HepG2 (cell line): Measurements from ENCODE around the gene RSPH9. TPM values are rescaled to one million over a fixed set of nuclear protein-coding genes. Genes with fewer than 3 reads are reported as not detected.

Source experiments
- ARID2 ChIP-seq: sonication (generic); formaldehyde crosslinking; IDR thresholded peaks from 2 replicates; pipeline ENCODE4 v1.8.1; 2022; ENCODE audit warnings: mild to moderate bottlenecking, missing genetic modification reagents, borderline replicate concordance
- ATAD3A ChIP-seq: sonication (generic); formaldehyde crosslinking; IDR thresholded peaks from 2 replicates; pipeline ENCODE4 v1.4.0; 2020; ENCODE audit warnings: missing genetic modification reagents
- CENPT ChIP-seq: sonication (generic); formaldehyde crosslinking; IDR thresholded peaks from 2 replicates; pipeline ENCODE4 v1.8.0; 2022; ENCODE audit warnings: low read depth, mild to moderate bottlenecking, moderate library complexity, missing genetic modification reagents
- E2F5 ChIP-seq: sonication (generic); formaldehyde crosslinking; conservative IDR thresholded peaks from 2 replicates; pipeline ENCODE4 v1.4.0; 2020; ENCODE audit warnings: missing genetic modification reagents
- ERF ChIP-seq: IDR thresholded peaks from 2 replicates; pipeline ENCODE4 v1.6.1; 2018; ENCODE audit warnings: missing biosample characterization, missing genetic modification reagents
- GLMP ChIP-seq: sonication (generic); formaldehyde crosslinking; IDR thresholded peaks from 2 replicates; pipeline ENCODE4 v1.9.0; 2021; ENCODE audit warnings: missing genetic modification reagents, mild to moderate bottlenecking, borderline replicate concordance
- HMGA1 ChIP-seq: sonication (generic); formaldehyde crosslinking; conservative IDR thresholded peaks from 2 replicates; pipeline ENCODE4 v1.4.0; 2020; ENCODE audit warnings: missing genetic modification reagents
- HMGXB4 ChIP-seq, 2 experiments: sonication (generic) in 1 of 2; formaldehyde crosslinking in 1 of 2; IDR thresholded peaks; 2 replicates each; pipeline versions ENCODE4 v1.4.0 to v1.6.1; 2018 to 2020; ENCODE audit warnings: missing genetic modification reagents in 2 of 2, borderline replicate concordance in 1 of 2, low read depth in 1 of 2, mild to moderate bottlenecking in 1 of 2, missing biosample characterization in 1 of 2
- IKZF1 ChIP-seq: fragments of 450-650 bp; IDR thresholded peaks from 2 replicates; pipeline ENCODE4 v1.7.1; 2016
- MTF2 ChIP-seq: sonication (generic); formaldehyde crosslinking; IDR thresholded peaks from 2 replicates; pipeline ENCODE4 v1.5.0; 2020; ENCODE audit warnings: missing genetic modification reagents, borderline replicate concordance
- MXD3 ChIP-seq: IDR thresholded peaks from 2 replicates; pipeline ENCODE4 v1.6.1; 2016; ENCODE audit warnings: mild to moderate bottlenecking, missing biosample characterization, missing genetic modification reagents
- PBX2 ChIP-seq: IDR thresholded peaks from 2 replicates; pipeline ENCODE4 v1.6.1; 2016; ENCODE audit warnings: control low read depth
- PBX3 ChIP-seq: sonication (generic); formaldehyde crosslinking; IDR thresholded peaks from 2 replicates; pipeline ENCODE4 v1.8.1; 2023; ENCODE audit warnings: missing genetic modification reagents, inconsistent platforms, borderline replicate concordance
- THYN1 ChIP-seq: sonication (generic); formaldehyde crosslinking; IDR thresholded peaks from 2 replicates; pipeline ENCODE4 v1.8.1; 2023; ENCODE audit warnings: low read depth, mild to moderate bottlenecking, moderate library complexity, missing genetic modification reagents, borderline replicate concordance
- ZNF230 ChIP-seq: sonication (generic); formaldehyde crosslinking; IDR thresholded peaks from 2 replicates; pipeline ENCODE4 v1.4.0; 2020; ENCODE audit warnings: mild to moderate bottlenecking, missing genetic modification reagents
- ZNF253 ChIP-seq: sonication (generic); formaldehyde crosslinking; IDR thresholded peaks from 2 replicates; pipeline ENCODE4 v1.8.0; 2022; ENCODE audit warnings: mild to moderate bottlenecking, missing genetic modification reagents, borderline replicate concordance
- ZNF501 ChIP-seq: sonication (generic); formaldehyde crosslinking; IDR thresholded peaks from 2 replicates; pipeline ENCODE4 v1.5.1; 2020; ENCODE audit warnings: mild to moderate bottlenecking, moderate library complexity, missing genetic modification reagents
- ZNF567 ChIP-seq: sonication (generic); formaldehyde crosslinking; IDR thresholded peaks from 2 replicates; pipeline ENCODE4 v1.8.1; 2023; ENCODE audit warnings: mild to moderate bottlenecking, missing genetic modification reagents, borderline replicate concordance
- ZNF605 ChIP-seq: sonication (generic); formaldehyde crosslinking; IDR thresholded peaks from 2 replicates; pipeline ENCODE4 v1.8.0; 2022; ENCODE audit warnings: mild to moderate bottlenecking, missing genetic modification reagents
- ZNF816 ChIP-seq: sonication (generic); formaldehyde crosslinking; IDR thresholded peaks from 2 replicates; pipeline ENCODE4 v1.8.0; 2022; ENCODE audit warnings: missing genetic modification reagents, mild to moderate bottlenecking, borderline replicate concordance
- polyA plus RNA-seq, 8 experiments: library from polyadenylated mRNA; depleted of rRNA in 3 of 8; stranded (reverse) in 7 of 8; unstranded in 1 of 8; fragments of >200 nt; fragmentation: Illumina TruSeq in 4 of 8; extraction: Trizol in 4 of 8; gene quantifications; 2 replicates each; pipeline versions ENCODE4 v1.2.1 to v1.2.3, GENCODE V29; 2011 to 2016; ENCODE audit warnings: low read depth in 4 of 8, missing spikeins in 1 of 8, mixed read lengths in 1 of 8; ENCODE audit not compliant: insufficient read depth in 1 of 8
- total RNA-seq, 5 experiments: library from RNA; depleted of rRNA; stranded (reverse); fragments of >200 nt; fragmentation: Illumina TruSeq; extraction: Trizol; gene quantifications; 2 replicates each; pipeline ENCODE4 v1.2.3, GENCODE V29; 2016; ENCODE audit warnings: low read depth in 1 of 5

RSPH9 gene
- total and polyA plus RNA-seq, 2 of the 13 experiments (the other 11 are each of a cell fraction or from before 2014, with no cell fraction given), result 0.04 TPM; not detected in 1

GRCh38 chr6:43698584-43699349, 53.9 kb downstream of the RSPH9 start (continued):
- TF ChIP-seq PBX3 (CRISPR knock-in tag) (no peak), IKZF1 (no peak), ATAD3A (CRISPR knock-in tag) (no peak), ZNF253 (no peak), CENPT (no peak), ZNF567 (CRISPR knock-in tag) (peak; percentile 21; the same call in 1 of the 2 replicates), E2F5 (CRISPR knock-in tag) (no peak), GLMP (CRISPR knock-in tag) (no peak), MXD3 (CRISPR knock-in tag) (0 out of 2 replicates have a peak, but pooled peaks have one; percentile 37), ZNF605 (CRISPR knock-in tag) (0 out of 2 replicates have a peak, but pooled peaks have one; percentile 10), HMGA1 (CRISPR knock-in tag) (no peak), MTF2 (no peak), ZNF816 (CRISPR knock-in tag) (no peak), THYN1 (CRISPR knock-in tag) (no peak), HMGXB4 (CRISPR knock-in tag; IDR thresholded peaks at IDR 0.05; ENCODE audit: borderline replicate concordance in 1 of 2, low read depth in 1 of 2) (0 out of 4 replicates have a peak, but pooled peaks of 1 of the 2 experiments have one; percentile 2), ARID2 (CRISPR knock-in tag) (no peak), ERF (CRISPR knock-in tag) (0 out of 2 replicates have a peak, but pooled peaks have one; percentile 7), ZNF501 (CRISPR knock-in tag) (0 out of 2 replicates have a peak, but pooled peaks have one; percentile 11), ZNF230 (CRISPR knock-in tag) (0 out of 2 replicates have a peak, but pooled peaks have one; percentile 36), PBX2 (CRISPR knock-in tag) (no peak)
